ELF-1 (cell line): ENCODE results near the gene CNTNAP2.

Experiments used
- DNase-seq: peaks from one replicate; pipeline ENCODE4 v3.0.0-alpha.2; 2016; ENCODE audit warnings: low read depth, low spot score

Gene CNTNAP2

GRCh38 chr7:148079206-148080080 is 1962.8 kb downstream of the CNTNAP2 start:
- DNase-seq: no peak

DNA sequence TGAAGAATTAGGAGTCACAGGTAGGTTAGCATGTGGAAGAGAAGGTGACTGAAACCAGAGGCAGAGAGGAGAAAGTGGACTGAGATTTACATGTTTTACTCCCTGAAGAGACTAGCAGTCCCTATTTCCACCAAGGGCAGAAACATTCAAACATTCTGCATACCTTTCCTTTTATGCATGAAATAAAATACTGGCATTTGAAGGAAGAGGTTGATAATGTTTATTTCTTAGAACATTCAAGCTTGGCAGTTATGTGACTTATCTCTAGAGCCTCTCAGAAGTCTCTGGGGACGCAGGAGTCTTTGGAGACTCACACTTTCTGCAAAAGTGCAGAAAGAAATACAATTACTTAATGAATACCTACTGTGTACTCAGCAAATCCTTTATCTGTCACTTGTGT is 1966.8 kb downstream of the CNTNAP2 start:
- no peak for DNase-seq

- peak; percentile 67 for DNase-seq
These were observed 1967.5 kb downstream of the CNTNAP2 start for GRCh38 chr7:148084138-148084537.

DNA sequence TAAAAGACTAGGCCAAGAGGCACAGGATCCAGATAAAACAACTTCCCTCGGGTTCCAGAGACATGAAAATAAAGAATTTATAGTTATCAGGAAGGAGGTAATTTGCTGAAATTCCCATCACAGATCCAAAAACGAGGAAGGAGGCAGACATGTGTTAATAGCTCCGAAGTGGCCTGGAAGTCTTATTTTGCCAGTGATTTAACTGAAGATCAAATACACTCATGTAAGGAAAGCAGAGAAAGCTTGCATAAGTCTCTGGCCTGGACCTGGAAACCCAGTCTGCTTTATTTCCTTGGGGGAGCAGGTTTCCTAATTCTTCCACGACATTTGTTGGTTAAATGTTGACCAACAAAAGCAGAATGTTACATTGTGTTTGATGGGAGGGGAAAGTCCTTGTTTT is 1975.3 kb downstream of the CNTNAP2 start:
- DNase-seq: no peak

DNA sequence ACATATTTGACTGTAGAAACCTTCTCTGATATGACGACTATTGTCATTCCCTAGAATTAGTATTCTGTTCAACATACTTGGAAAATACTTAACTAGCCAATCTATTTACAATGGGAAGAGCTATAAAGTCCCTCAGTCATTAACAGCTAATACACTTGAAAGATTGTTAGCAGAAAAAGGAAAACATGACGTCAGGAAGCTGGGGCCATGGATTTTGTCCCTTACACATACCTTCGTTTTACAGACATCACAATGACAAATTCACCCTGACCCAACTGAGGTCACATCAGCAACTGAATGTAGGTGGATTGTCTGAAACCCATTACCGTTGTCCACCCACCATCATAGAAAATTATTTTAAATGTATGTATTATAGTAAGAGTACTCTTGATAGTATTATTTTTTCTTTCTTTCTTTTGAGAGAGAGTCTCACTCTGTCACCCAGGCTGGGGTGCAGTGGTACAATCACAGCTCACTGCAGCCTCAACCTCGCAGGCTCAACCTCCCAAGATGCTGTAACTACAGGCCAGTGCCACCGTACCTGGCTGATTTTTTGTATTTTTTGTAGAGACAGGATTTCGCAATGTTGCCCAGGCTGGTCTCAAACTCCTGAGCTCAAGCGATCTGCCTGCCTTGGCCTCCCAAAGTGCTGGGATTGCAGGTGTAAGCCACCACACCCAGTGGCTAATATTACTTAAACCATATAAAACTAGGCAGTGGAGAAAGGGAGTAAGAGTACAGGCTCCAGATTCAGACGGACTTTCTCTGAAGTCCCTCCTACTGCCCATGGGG is 1977.0 kb downstream of the CNTNAP2 start:
- DNase-seq: no peak

DNA sequence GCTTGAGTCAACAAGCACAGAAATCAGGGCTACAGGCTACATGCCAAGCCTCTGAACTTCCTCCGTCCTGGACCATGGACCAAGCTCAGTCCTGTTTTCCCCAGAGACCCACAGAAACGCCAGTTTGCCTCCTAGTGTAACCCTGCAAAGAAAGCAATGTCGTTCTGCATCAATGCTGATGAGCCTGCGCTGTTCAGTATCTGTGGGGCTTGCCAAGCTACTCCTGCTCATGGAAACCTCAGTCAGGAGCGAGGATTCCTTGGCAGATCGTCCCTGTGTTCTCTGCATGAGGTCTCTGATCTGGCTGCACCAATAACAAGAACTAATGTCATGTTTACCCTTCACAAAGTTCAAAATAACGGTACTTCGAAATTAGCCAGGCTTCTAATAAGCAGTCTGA is 1978.5 kb downstream of the CNTNAP2 start:
- no peak for DNase-seq

- DNase-seq: no peak
These were observed 1987.6 kb downstream of the CNTNAP2 start for GRCh38 chr7:148104136-148104716.

DNA sequence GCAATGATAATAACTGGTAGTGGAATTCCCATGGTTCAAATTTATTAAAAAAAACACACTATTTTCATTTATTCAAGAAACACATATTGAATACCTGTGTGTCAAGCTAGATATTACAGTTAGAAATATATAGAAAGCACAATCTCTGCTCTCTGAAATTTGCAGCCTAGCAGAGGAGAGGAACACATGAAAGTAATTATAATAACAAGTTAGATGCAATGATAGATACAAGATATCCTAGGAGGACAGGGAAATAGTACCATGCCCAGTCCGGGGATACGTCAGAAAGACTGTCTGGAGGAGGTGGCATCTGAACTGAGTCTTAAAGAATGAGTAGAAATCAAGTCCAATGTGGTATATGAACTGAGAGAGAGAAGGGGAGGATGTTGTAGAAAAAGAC is 1988.3 kb downstream of the CNTNAP2 start:
- no peak for DNase-seq

DNA sequence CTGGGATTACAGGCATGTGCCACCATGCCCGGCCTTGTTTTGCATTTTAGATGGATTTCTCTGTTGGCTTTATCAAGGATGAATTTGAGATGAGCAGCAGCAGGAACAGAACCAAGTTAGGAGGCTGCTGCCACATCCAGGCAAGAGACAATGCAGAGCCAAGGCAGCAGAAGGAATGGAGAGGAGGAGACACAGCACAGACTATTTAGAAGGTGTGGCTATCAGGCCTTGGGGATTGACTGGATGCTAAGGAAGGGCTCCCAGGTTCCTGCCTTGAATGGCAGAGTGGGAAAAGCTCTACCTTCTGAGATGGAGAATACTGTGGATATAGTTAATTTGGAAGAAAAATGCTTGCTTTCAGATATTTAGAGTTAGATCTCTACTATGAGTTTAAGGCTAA is 1989.3 kb downstream of the CNTNAP2 start:
- DNase-seq: no peak

DNA sequence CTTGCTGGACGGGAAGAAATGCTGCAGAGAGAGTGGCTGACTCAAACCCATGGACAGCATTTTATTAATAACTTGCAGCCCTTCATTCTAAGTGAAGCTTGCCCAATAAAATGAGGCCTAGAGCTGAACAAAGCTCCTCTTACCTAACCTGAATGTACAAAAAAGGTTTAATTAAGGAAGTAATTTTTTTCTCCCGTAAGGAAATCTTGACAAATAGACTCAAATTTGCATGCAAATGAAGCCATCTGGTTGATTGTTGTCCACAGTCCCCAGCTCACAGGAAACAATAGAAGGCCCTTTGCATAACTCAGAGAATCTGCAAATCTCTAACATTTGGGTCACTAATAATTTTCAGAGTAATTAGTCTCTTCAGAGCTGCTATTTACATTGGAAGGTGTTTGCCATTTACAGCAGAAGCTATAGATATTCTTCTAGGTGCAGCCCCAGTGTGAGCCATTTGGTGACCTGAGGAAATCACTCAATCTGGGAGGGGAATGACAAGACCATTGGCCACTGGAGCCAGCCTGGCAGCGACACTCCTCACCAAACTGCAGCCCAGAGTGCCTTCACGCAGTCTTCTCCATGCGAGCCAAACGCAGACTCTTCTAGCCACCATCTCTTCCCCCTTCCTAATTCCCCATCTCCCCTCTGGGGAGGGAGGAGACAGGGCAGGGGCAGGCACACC is 1991.0 kb downstream of the CNTNAP2 start:
- no peak for DNase-seq

DNA sequence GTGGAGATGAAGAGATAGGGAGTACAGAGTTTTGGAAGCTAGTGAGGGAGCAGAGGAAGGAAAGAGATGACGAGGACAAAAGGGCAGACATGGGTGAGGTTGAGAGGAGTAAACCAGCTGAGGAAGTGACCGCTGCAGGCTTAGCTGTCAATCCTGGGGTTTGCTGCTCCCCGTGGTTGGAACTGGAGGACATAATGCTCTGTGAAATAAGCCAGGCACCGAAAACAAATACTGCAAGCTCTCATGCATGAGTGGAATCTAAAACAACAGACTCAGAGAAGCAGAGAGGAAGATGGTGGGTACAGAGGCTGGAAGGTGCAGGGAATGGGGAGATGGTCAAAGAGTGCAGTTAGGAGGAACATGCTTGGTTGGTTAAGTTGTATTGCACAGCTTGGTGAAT is 1991.8 kb downstream of the CNTNAP2 start:
- no peak for DNase-seq

GRCh38 chr7:148110097-148110868 is 1993.7 kb downstream of the CNTNAP2 start:
- peak; percentile 49 for DNase-seq

- DNase-seq: no peak
These were observed 1998.2 kb downstream of the CNTNAP2 start for GRCh38 chr7:148114804-148115203.

DNA sequence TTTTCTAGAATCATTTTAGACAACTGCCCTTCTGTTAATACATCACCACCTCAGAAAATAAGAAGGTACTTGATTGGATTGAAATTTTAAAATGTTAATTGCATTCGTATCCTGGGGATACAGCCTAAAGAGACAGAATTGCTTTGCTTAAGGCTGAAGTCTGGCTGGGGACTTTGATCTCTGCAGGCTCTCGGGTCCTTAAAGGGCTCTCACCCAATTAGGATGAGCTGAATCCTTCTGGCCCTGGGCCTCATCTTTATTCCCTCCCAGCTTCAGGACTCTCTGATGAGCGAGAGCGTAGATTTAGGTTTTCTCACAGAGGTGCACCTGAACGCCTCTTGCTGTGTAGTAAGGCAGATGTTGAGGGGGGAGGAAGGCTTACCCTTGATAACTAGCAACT is 1998.7 kb downstream of the CNTNAP2 start:
- DNase-seq: no peak

- DNase-seq: no peak
These were observed 1999.6 kb downstream of the CNTNAP2 start for GRCh38 chr7:148116195-148116594.

DNA sequence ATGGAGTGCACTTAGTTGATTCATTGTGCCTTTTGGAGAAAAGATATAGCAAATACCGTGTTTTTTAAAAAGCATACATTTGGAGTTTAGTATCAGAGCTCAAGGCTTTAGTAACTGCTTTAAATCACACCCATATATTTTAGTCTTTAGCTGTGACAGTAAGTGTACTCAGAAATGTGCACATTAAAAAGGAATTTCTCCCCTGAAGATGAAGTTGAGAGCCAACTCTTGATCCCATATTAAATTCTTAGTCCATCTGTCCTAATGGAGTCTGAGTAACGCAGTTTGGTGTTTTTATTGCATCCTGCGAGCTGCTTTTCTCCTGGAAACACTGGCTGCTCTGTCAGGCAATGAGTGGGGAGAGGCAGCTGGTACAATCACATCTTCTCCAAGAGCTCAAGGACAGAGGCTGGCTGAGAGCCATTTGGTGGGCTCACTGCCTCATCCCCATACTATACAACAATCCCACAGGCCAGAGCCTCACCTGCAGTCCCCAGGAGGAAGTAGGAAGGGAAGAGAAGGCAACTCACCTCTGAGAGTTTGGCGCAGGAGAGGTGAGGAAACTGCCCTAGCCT is 2000.3 kb downstream of the CNTNAP2 start:
- DNase-seq: no peak

GRCh38 chr7:148118371-148118770 is 2001.8 kb downstream of the CNTNAP2 start:
- DNase-seq: no peak

GRCh38 chr7:148121401-148121800 is 2004.8 kb downstream of the CNTNAP2 start:
- no peak for DNase-seq

GRCh38 chr7:148121847-148122246 is 2005.2 kb downstream of the CNTNAP2 start:
- no peak for DNase-seq

DNA sequence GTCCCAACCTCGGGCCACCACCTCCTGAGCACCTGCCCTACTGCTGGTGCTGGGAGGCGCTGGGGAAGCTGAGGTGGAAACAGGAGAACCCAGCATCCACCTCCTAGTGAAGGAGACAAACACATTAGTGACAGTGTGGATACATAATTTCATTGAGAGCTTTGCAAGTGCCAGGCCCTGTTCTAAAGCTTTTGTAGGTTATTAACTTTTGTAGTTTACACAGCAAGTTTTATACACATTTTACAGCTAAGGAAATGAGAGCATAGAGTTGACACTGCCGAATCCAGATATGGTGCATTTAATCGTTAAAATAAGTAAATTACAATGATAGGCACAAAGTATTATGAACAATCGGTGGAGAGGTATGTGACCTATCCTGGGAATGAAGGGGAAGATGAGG is 2007.9 kb downstream of the CNTNAP2 start:
- DNase-seq: no peak

DNA sequence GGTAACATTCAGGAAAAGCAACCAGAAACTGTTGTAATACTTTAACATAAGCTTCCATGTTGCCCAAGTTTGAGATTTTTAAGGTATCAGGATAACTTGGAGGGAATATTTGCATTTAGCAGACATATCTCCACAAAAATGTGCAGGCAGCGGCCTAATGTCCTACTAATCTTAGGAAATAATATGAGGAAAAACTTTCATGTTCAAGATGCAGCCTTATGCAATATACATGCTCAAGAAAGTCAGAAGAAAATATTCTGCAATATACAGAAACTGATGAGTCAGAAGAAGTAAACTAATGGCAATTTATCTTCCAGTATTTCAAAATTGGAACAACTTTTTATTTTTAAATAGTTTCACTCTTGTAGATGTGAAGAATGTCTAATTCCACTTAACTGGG is 2010.8 kb downstream of the CNTNAP2 start:
- DNase-seq: no peak
